SK-N-SH (cell line): ENCODE results near the gene SMPD3. TPM values are rescaled to one million over a fixed set of nuclear protein-coding genes. Genes with fewer than 3 reads are reported as not detected.

ENCODE experiments used
- CTCF ChIA-PET: fragments of 300-600, 350-600 bp; formaldehyde crosslinking; extraction: SDS; loops from one replicate; lab custom pipeline; 2021; lab: Yijun Ruan, JAX
- POLR2A ChIA-PET: fragments of 350-600 bp; sonication (Branson Sonifier 250); formaldehyde crosslinking; extraction: SDS; loops from one replicate; lab custom pipeline; 2020; ENCODE audit warnings: antibody characterized with exemption, inconsistent platforms; lab: Yijun Ruan, JAX
- DNase-seq: peaks from one replicate; pipeline ENCODE4 v3.0.0; 2012
- H2AFZ ChIP-seq: fragments of 200-600 bp; sonication (generic); 2 replicates; pipeline ENCODE4 v1.8.1; 2016; ENCODE audit warnings: antibody characterized with exemption, mild to moderate bottlenecking, low read depth
- H3F3A ChIP-seq: fragments of 200-600 bp; sonication (generic); replicated peaks from 2 replicates; pipeline ENCODE3; 2016; ENCODE audit warnings: antibody characterized with exemption, mild to moderate bottlenecking; ENCODE audit not compliant: insufficient read depth
- H3K27ac ChIP-seq, 2 experiments: fragments of 200-500 bp in 1 of 2; fragments of 200-600 bp in 1 of 2; sonication (Bioruptor generic) in 1 of 2; sonication (generic), shearing (Covaris generic) in 1 of 2; 2 replicates each; pipeline versions ENCODE4 v1.5.1 to v1.6.1; 2014 to 2016; ENCODE audit warnings: low read depth in 2 of 2, inconsistent platforms in 1 of 2, low read length in 1 of 2, mild to moderate bottlenecking in 1 of 2, mixed read lengths in 1 of 2
- H3K27me3 ChIP-seq: fragments of 200-600 bp; sonication (generic), shearing (Covaris generic); 2 replicates; pipeline ENCODE4 v1.6.1; 2016; ENCODE audit warnings: mixed run types; ENCODE audit not compliant: insufficient read depth
- H3K36me3 ChIP-seq, 2 experiments: fragments of 200-500 bp in 1 of 2; fragments of 200-600 bp in 1 of 2; sonication (Bioruptor generic) in 1 of 2; sonication (generic) in 1 of 2; replicated peaks in 1 of 2; 2 replicates each; pipeline versions ENCODE3 to v1.5.1; 2014 to 2016; ENCODE audit warnings: low read length in 1 of 2, mild to moderate bottlenecking in 1 of 2; ENCODE audit not compliant: insufficient read depth in 2 of 2, control insufficient read depth in 1 of 2
- H3K4me1 ChIP-seq, 2 experiments: fragments of 200-500 bp in 1 of 2; fragments of 200-600 bp in 1 of 2; sonication (Bioruptor generic) in 1 of 2; sonication (generic), shearing (Covaris generic) in 1 of 2; 2 replicates each; pipeline versions ENCODE4 v1.5.1 to v1.6.1; 2014 to 2016; ENCODE audit warnings: low read depth in 1 of 2, low read length in 1 of 2, mixed run types in 1 of 2; ENCODE audit not compliant: insufficient read depth in 2 of 2, control insufficient read depth in 1 of 2
- H3K4me2 ChIP-seq: fragments of 200-600 bp; sonication (generic), shearing (Covaris generic); 2 replicates; pipeline ENCODE4 v1.6.1; 2017; ENCODE audit warnings: mixed run types
- H3K4me3 ChIP-seq, 2 experiments: fragments of 200-500 bp in 1 of 2; fragments of 200-600 bp in 1 of 2; sonication (Bioruptor generic) in 1 of 2; sonication (generic), shearing (Covaris generic) in 1 of 2; 2 replicates each; pipeline versions ENCODE4 v1.5.1 to v1.8.1; 2014 to 2016; ENCODE audit warnings: low read depth in 2 of 2, inconsistent platforms in 1 of 2, low read length in 1 of 2, mild to moderate bottlenecking in 1 of 2, mixed read lengths in 1 of 2, moderate library complexity in 1 of 2
- H3K79me2 ChIP-seq: fragments of 200-600 bp; sonication (generic); 2 replicates; pipeline ENCODE4 v1.8.1; 2017; ENCODE audit warnings: mild to moderate bottlenecking; ENCODE audit not compliant: insufficient read depth
- H3K9ac ChIP-seq: fragments of 200-600 bp; sonication (generic); 2 replicates; pipeline ENCODE4 v1.6.1; 2017; ENCODE audit warnings: mixed run types
- H3K9me2 ChIP-seq: fragments of 200-600 bp; sonication (generic); 2 replicates; pipeline ENCODE4 v1.6.1; 2017; ENCODE audit warnings: mixed run types
- H3K9me3 ChIP-seq: fragments of 200-600 bp; sonication (generic); 2 replicates; pipeline ENCODE4 v1.6.1; 2017; ENCODE audit warnings: mixed run types, mild to moderate bottlenecking, moderate library complexity
- H4K20me1 ChIP-seq: fragments of 200-600 bp; sonication (generic); 2 replicates; pipeline ENCODE4 v1.6.1; 2017; ENCODE audit warnings: mild to moderate bottlenecking, mixed run types; ENCODE audit not compliant: insufficient read depth
- ELF1 ChIP-seq: IDR thresholded peaks from 2 replicates; pipeline ENCODE4 v1.4.0; 2012
- GABPA ChIP-seq: IDR thresholded peaks from 2 replicates; pipeline ENCODE4 v1.4.0; 2012; ENCODE audit warnings: low read depth, mild to moderate bottlenecking
- MEF2A ChIP-seq: IDR thresholded peaks from 2 replicates; pipeline ENCODE4 v1.4.0; 2012; ENCODE audit warnings: low read depth, borderline replicate concordance
- RCOR1 ChIP-seq: fragments of 150-350 bp; IDR thresholded peaks from 2 replicates; pipeline ENCODE4 v1.6.1; 2017; ENCODE audit warnings: antibody characterized with exemption, low read length
- RFX5 ChIP-seq: IDR thresholded peaks from 2 replicates; pipeline ENCODE4 v1.6.1; 2012; ENCODE audit warnings: mild to moderate bottlenecking, improper control_type of control experiment, low read length
- TCF12 ChIP-seq: IDR thresholded peaks from 2 replicates; pipeline ENCODE4 v1.4.0; 2012
- USF1 ChIP-seq: IDR thresholded peaks from 2 replicates; pipeline ENCODE4 v1.4.0; 2012; ENCODE audit warnings: low read depth, borderline replicate concordance
- USF2 ChIP-seq: fragments of 150-350 bp; IDR thresholded peaks from 2 replicates; pipeline ENCODE4 v1.6.1; 2017; ENCODE audit warnings: antibody characterized with exemption, low read length, low read depth, borderline replicate concordance
- WGBS: methylation state at CpG from one replicate; pipeline ENCODE4 v1.1.6; 2017; ENCODE audit warnings: low lambda C conversion rate; 5-methylcytosine and 5-hydroxymethylcytosine counted together
- polyA plus RNA-seq, 3 experiments: library from polyadenylated mRNA; depleted of rRNA; stranded (reverse); fragments of >200 nt; gene quantifications; 2 replicates each; pipeline ENCODE4 v1.2.3, GENCODE V29; 2012
- TF ChIP-seq, protein P1 (sequence below): fragments of 150-350 bp; IDR thresholded peaks from 2 replicates; pipeline ENCODE4 v1.6.1; 2016; ENCODE audit warnings: mild to moderate bottlenecking, low read depth, low read length
- TF ChIP-seq, protein P2 (sequence below): IDR thresholded peaks from 2 replicates; pipeline ENCODE4 v1.4.0; 2012; ENCODE audit warnings: low read depth

The SMPD3 gene
- polyA plus RNA-seq, 1 of the 3 experiments (the other 2 are of a cell fraction): 0.38 TPM

DNA sequence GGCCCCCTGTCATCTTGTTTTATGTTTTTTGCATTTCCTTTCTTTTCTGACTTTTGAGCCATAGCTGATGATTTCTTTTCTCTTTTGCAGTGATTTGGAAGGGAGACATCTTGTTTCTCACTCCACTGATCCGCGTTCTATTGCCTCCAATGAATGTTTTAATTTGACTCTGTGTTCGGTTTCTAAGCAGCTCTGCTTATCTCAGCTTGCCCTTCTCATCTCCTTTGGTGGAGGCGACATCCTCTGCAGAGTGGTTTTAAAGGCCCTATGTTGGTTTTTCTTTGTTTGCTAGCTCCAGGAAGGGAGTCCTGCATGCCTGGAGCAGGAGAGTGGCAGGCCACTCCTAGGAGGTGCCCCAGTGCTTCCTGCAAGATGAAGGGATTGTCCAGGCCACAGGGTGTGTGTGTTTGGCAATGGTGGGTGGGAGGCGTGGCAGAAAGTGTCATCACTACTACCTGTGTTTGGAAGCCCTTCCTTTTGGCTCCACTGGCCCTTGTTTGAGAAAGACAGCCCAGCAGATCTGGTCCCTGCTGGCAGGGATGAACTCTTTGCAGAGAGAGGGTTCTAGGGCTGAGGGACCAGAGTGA is 13.6 kb downstream of the SMPD3 start:
- no peak overlapping the region for H3K9ac ChIP-seq
- ChIA-PET POLR2A (no interaction called here), CTCF (interaction anchor here (0.8 to 3.1 kb wide), 10 partner anchors 9 to 172 kb away, joined by 3 to 15 read pairs (median 3); partner anchors contain the start of gene SMPD3)
- no peaks in the 10 kb centered on the region for H3K36me3 ChIP-seq
- H3F3A ChIP-seq: no peaks in the 10 kb centered on the region
- H3K9me3 ChIP-seq: no peaks in the 10 kb centered on the region
- TF ChIP-seq ELF1: no peak
- no peak for TF ChIP-seq TCF12
- no peak for TF ChIP-seq MEF2A
- no peaks in the 10 kb centered on the region for H4K20me1 ChIP-seq
- DNase-seq: no peak
- H3K27me3 ChIP-seq: no peaks in the 10 kb centered on the region; the same call in 1 of the 2 replicates
- no peaks in the 10 kb centered on the region for H3K79me2 ChIP-seq
- WGBS: 40% methylated on average over 5 of the region's 5 CpGs
- no peak overlapping the region for H2AFZ ChIP-seq
- H3K4me1 ChIP-seq: peaks cover 0 to under 1% of the 10 kb centered on the region in 2 experiments; a peak in 1 of 4 replicates
- H3K9me2 ChIP-seq: no peaks in the 10 kb centered on the region
- H3K4me2 ChIP-seq: no peak overlapping the region
- H3K27ac ChIP-seq: no peak overlapping the region
- no peak overlapping the region for H3K4me3 ChIP-seq

GRCh38 chr16:68433316-68433715 is 15.0 kb downstream of the SMPD3 start:
- Histone ChIP-seq H3K79me2 (no peaks in the 10 kb centered on the region), H4K20me1 (no peaks in the 10 kb centered on the region), H3F3A (no peaks in the 10 kb centered on the region), H3K4me1 (peaks cover 0 to 11% of the 10 kb centered on the region in 2 experiments; a peak in 1 of 4 replicates), H3K4me2 (no peak overlapping the region), H3K36me3 (no peaks in the 10 kb centered on the region), H3K27me3 (no peaks in the 10 kb centered on the region; the same call in 1 of the 2 replicates), H3K9me3 (no peaks in the 10 kb centered on the region), H2AFZ (no peak overlapping the region), H3K27ac (no peak overlapping the region), H3K4me3 (no peak overlapping the region), H3K9ac (no peak overlapping the region), H3K9me2 (no peaks in the 10 kb centered on the region)
- CTCF ChIA-PET: interaction anchor here (1.5 to 1.9 kb wide), 2 partner anchors 87 to 95 kb away, joined by 5 to 6 read pairs; no protein-coding TSS in a partner anchor
- WGBS: 20% methylated on average over 4 of the region's 4 CpGs
- POLR2A ChIA-PET: no interaction called here
- DNase-seq: no peak
- TF ChIP-seq USF2: no peak
- TF ChIP-seq, protein P1, sequence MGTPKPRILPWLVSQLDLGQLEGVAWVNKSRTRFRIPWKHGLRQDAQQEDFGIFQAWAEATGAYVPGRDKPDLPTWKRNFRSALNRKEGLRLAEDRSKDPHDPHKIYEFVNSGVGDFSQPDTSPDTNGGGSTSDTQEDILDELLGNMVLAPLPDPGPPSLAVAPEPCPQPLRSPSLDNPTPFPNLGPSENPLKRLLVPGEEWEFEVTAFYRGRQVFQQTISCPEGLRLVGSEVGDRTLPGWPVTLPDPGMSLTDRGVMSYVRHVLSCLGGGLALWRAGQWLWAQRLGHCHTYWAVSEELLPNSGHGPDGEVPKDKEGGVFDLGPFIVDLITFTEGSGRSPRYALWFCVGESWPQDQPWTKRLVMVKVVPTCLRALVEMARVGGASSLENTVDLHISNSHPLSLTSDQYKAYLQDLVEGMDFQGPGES: no peak
- TF ChIP-seq, protein P2, sequence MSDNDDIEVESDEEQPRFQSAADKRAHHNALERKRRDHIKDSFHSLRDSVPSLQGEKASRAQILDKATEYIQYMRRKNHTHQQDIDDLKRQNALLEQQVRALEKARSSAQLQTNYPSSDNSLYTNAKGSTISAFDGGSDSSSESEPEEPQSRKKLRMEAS: no peak
- TF ChIP-seq, all 33 proteins: peak for 0

GRCh38 chr16:68432701-68433100 is 15.6 kb downstream of the SMPD3 start:
- Histone ChIP-seq H3K4me2 (no peak overlapping the region), H3K9me3 (no peaks in the 10 kb centered on the region), H3K9me2 (no peaks in the 10 kb centered on the region), H3K27me3 (no peaks in the 10 kb centered on the region; the same call in 1 of the 2 replicates), H3K36me3 (no peaks in the 10 kb centered on the region), H3K4me3 (no peak overlapping the region), H4K20me1 (no peaks in the 10 kb centered on the region), H3K27ac (no peak overlapping the region), H3F3A (no peaks in the 10 kb centered on the region), H3K4me1 (peaks cover 0 to 11% of the 10 kb centered on the region in 2 experiments; a peak in 1 of 4 replicates), H3K79me2 (no peaks in the 10 kb centered on the region), H3K9ac (no peak overlapping the region), H2AFZ (no peak overlapping the region)
- CTCF ChIA-PET: interaction anchor here (0.6 to 2.0 kb wide), 5 partner anchors 10 to 94 kb away, joined by 3 to 10 read pairs (median 3); no protein-coding TSS in a partner anchor
- POLR2A ChIA-PET: interaction anchor here (1.4 kb wide), 1 partner anchor 11 kb away, joined by 3 read pairs; no protein-coding TSS in a partner anchor
- no peak for DNase-seq
- TF ChIP-seq USF1 (no peak), GABPA (no peak), RFX5 (no peak), RCOR1 (no peak)
- WGBS: 46% methylated on average over 4 of the region's 4 CpGs
